Endothelial cell of umbilical vein (primary cell): ENCODE data around the gene SLA2. TPM values are rescaled to one million over a fixed set of nuclear protein-coding genes. Genes with fewer than 3 reads are reported as not detected.
"Not testable (repeated sequence)": the region's sequence is repeated elsewhere in the genome, so short reads cannot be mapped to it uniquely, and the experiment has no call there.

Source experiments
- BruUV-seq: library from RNA; stranded (reverse); fragments of 400-500 nt; replicated peaks from 2 replicates; lab custom pipeline; 2021; lab: Mats Ljungman, UMichigan
- CTCF ChIA-PET: fragments of 300-600, 350-600 bp; sonication (Branson Sonifier 250); formaldehyde crosslinking; loops from one replicate; lab custom pipeline; 2021; ENCODE audit warnings: antibody characterized with exemption, inconsistent platforms; lab: Charles Lee
- POLR2A ChIA-PET: fragments of 300-600, 350-600 bp; sonication (Branson Sonifier 250); formaldehyde crosslinking; loops from one replicate; lab custom pipeline; 2021; ENCODE audit warnings: antibody characterized with exemption, inconsistent platforms; lab: Charles Lee
- DNase-seq: peaks from one replicate; pipeline ENCODE4 v3.0.0-alpha.2; 2011; ENCODE audit warnings: low read depth, low spot score
- FAIRE-seq: peaks from 2 replicates; lab custom pipeline; 2011; peaks lifted over from hg19 to GRCh38; lab: Jason Lieb, UNC
- H2AFZ ChIP-seq: 2 replicates; pipeline ENCODE4 v1.6.0; 2012; ENCODE audit warnings: low read depth, low read length, control low read depth, inconsistent platforms
- H3K27ac ChIP-seq: 2 replicates; pipeline ENCODE4 v1.5.1; 2011; ENCODE audit warnings: low read depth, mild to moderate bottlenecking, control low read depth, low read length, moderate library complexity; ENCODE audit not compliant: insufficient read depth
- H3K27me3 ChIP-seq, 2 experiments: 2 replicates each; pipeline versions ENCODE4 v1.6.0 to v1.6.1; 2011; ENCODE audit warnings: low read length in 2 of 2, mixed read lengths in 1 of 2; ENCODE audit not compliant: control insufficient read depth in 2 of 2, insufficient read depth in 2 of 2
- H3K36me3 ChIP-seq, 2 experiments: 2 replicates in 1 of 2; 3 replicates in 1 of 2; pipeline ENCODE4 v1.5.1; 2011; ENCODE audit warnings: low read length in 2 of 2, mild to moderate bottlenecking in 1 of 2, moderate library complexity in 1 of 2; ENCODE audit not compliant: control insufficient read depth in 2 of 2, insufficient read depth in 2 of 2; ENCODE audit errors: extremely low read depth in 1 of 2
- H3K4me1 ChIP-seq: 3 replicates; pipeline ENCODE4 v1.5.1; 2011; ENCODE audit warnings: mild to moderate bottlenecking, low read length; ENCODE audit not compliant: control insufficient read depth, insufficient read depth; ENCODE audit errors: extremely low read depth
- H3K4me2 ChIP-seq: 2 replicates; pipeline ENCODE4 v1.6.1; 2011; ENCODE audit warnings: low read length, control low read depth, mixed read lengths; ENCODE audit not compliant: insufficient read depth
- H3K4me3 ChIP-seq, 3 experiments: fragments of 200-600 bp in 1 of 3; sonication (generic), shearing (Covaris generic) in 1 of 3; replicated peaks in 1 of 3; 2 replicates each; pipeline ENCODE4 v1.5.1; 2011 to 2016; ENCODE audit warnings: control low read depth in 3 of 3, low read length in 3 of 3, mild to moderate bottlenecking in 2 of 3, inconsistent platforms in 1 of 3, low read depth in 1 of 3, moderate library complexity in 1 of 3; ENCODE audit not compliant: insufficient read depth in 1 of 3
- H3K79me2 ChIP-seq: 2 replicates; pipeline ENCODE4 v1.6.0; 2012; ENCODE audit warnings: low read length, inconsistent platforms; ENCODE audit not compliant: control insufficient read depth, insufficient read depth
- H3K9ac ChIP-seq: replicated peaks from 2 replicates; pipeline ENCODE3; 2011; ENCODE audit warnings: low read length, control low read depth; ENCODE audit not compliant: insufficient read depth; ENCODE audit errors: extremely low read depth
- H3K9me1 ChIP-seq: replicated peaks from 3 replicates; pipeline ENCODE4 v1.6.0; 2011; ENCODE audit warnings: mild to moderate bottlenecking, low read length; ENCODE audit not compliant: control insufficient read depth, insufficient read depth; ENCODE audit errors: extremely low read depth
- H3K9me3 ChIP-seq: replicated peaks from 2 replicates; pipeline ENCODE4 v1.5.1; 2012; ENCODE audit warnings: low read length, inconsistent platforms; ENCODE audit not compliant: control insufficient read depth, insufficient read depth
- H4K20me1 ChIP-seq: replicated peaks from 2 replicates; pipeline ENCODE3; 2011; ENCODE audit warnings: mild to moderate bottlenecking, low read length; ENCODE audit not compliant: control insufficient read depth, insufficient read depth; ENCODE audit errors: extremely low read depth
- EZH2 ChIP-seq: IDR thresholded peaks from 2 replicates; pipeline ENCODE4 v1.6.1; 2012; ENCODE audit warnings: borderline replicate concordance, low read depth, mild to moderate bottlenecking, moderate library complexity, low read length, inconsistent platforms; ENCODE audit not compliant: severe bottlenecking
- FOS ChIP-seq: IDR thresholded peaks from 2 replicates; pipeline ENCODE4 v1.6.1; 2011; ENCODE audit warnings: mild to moderate bottlenecking, low read length, moderate library complexity, borderline replicate concordance; ENCODE audit not compliant: insufficient read depth
- GATA2 ChIP-seq: IDR thresholded peaks from 2 replicates; pipeline ENCODE4 v1.7.0; 2011; ENCODE audit warnings: low read depth, mild to moderate bottlenecking, moderate library complexity, mixed read lengths, low read length; ENCODE audit not compliant: insufficient read length, insufficient read depth
- JUN ChIP-seq: IDR thresholded peaks from 2 replicates; pipeline ENCODE4 v1.6.1; 2011; ENCODE audit warnings: borderline replicate concordance, low read depth; ENCODE audit not compliant: insufficient read length, insufficient read depth
- MAX ChIP-seq: IDR thresholded peaks from 2 replicates; pipeline ENCODE4 v1.6.1; 2011; ENCODE audit not compliant: insufficient read depth, insufficient read length
- MYC ChIP-seq: IDR thresholded peaks from one replicate; pipeline ENCODE4 v1.6.1; 2011; ENCODE audit warnings: mild to moderate bottlenecking, low read depth, low read length
- POLR2A ChIP-seq: IDR thresholded peaks from 2 replicates; pipeline ENCODE4 v1.6.1; 2012; ENCODE audit warnings: low read depth, mild to moderate bottlenecking, control low read depth, low read length
- POLR2AphosphoS5 ChIP-seq: IDR thresholded peaks from 2 replicates; pipeline ENCODE4 v1.6.1; 2012; ENCODE audit warnings: low read depth, mild to moderate bottlenecking, control low read depth, low read length, moderate library complexity; ENCODE audit not compliant: insufficient read depth
- dilution Hi-C: fragments of 300-500 bp; cut with MboI; formaldehyde crosslinking; loops from one replicate; pipeline ENCODE4 v1.15.0; 2019; ENCODE audit warnings: low sequenced_read_pairs; ENCODE audit not compliant: extremely low pct_ligation_motif_present
- intact Hi-C: fragments of 100-400 bp; cut with micrococcal nuclease; formaldehyde crosslinking; loops from one replicate; pipeline ENCODE4 v1.10.0; 2022
- polyA plus RNA-seq, 4 experiments: library from polyadenylated mRNA; depleted of rRNA in 3 of 4; stranded (reverse) in 3 of 4; unstranded in 1 of 4; fragments of >200 nt; gene quantifications; 2 replicates each; pipeline versions ENCODE4 v1.2.1 to v1.2.3, GENCODE V29; 2011 to 2012; ENCODE audit warnings: missing spikeins in 1 of 4
- total RNA-seq: library from RNA; stranded (reverse); gene quantifications from 2 replicates; pipeline ENCODE4 v1.2.3, GENCODE V29; 2021
- TF ChIP-seq, protein P1 (sequence below), 2 donors: IDR thresholded peaks; 1 replicate in 1 of 2; 2 replicates in 1 of 2; pipeline ENCODE4 v1.5.1; 2011; ENCODE audit warnings: low read length in 2 of 2, mild to moderate bottlenecking in 2 of 2, moderate library complexity in 2 of 2, control low read depth in 1 of 2, inconsistent platforms in 1 of 2, low read depth in 1 of 2; ENCODE audit not compliant: insufficient read depth in 1 of 2; ENCODE audit errors: extremely low read depth in 1 of 2

SLA2 gene
- total and polyA plus RNA-seq, 2 donors (not counting 3 experiments of a cell fraction or from before 2014, with no cell fraction given): not detected

- no peaks in the 10 kb centered on the region for H3K4me1 ChIP-seq
- ChIA-PET CTCF (interaction anchor here (0.8 kb wide), 1 partner anchor 14 kb away, joined by 3 read pairs; no protein-coding TSS in a partner anchor), POLR2A (interaction anchor here (0.6 kb wide), 1 partner anchor 14 kb away, joined by 7 read pairs; no protein-coding TSS in a partner anchor)
- no TSS peak for BruUV-seq
- H2AFZ ChIP-seq: no peak overlapping the region
- H3K27me3 ChIP-seq: no peaks in the 10 kb centered on the region
- FAIRE-seq (no peak), DNase-seq (no peak)
- H3K79me2 ChIP-seq: no peaks in the 10 kb centered on the region
- no peak overlapping the region for H3K4me3 ChIP-seq
- TF ChIP-seq, protein P1, sequence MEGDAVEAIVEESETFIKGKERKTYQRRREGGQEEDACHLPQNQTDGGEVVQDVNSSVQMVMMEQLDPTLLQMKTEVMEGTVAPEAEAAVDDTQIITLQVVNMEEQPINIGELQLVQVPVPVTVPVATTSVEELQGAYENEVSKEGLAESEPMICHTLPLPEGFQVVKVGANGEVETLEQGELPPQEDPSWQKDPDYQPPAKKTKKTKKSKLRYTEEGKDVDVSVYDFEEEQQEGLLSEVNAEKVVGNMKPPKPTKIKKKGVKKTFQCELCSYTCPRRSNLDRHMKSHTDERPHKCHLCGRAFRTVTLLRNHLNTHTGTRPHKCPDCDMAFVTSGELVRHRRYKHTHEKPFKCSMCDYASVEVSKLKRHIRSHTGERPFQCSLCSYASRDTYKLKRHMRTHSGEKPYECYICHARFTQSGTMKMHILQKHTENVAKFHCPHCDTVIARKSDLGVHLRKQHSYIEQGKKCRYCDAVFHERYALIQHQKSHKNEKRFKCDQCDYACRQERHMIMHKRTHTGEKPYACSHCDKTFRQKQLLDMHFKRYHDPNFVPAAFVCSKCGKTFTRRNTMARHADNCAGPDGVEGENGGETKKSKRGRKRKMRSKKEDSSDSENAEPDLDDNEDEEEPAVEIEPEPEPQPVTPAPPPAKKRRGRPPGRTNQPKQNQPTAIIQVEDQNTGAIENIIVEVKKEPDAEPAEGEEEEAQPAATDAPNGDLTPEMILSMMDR (IDR thresholded peaks at IDR 0.05; ENCODE audit: extremely low read depth in 1 of 2, insufficient read depth in 1 of 2, low read depth in 1 of 2, low read length in 2 of 2): no peak
- TF ChIP-seq JUN (no peak), MAX (no peak), EZH2 (no peak), GATA2 (no peak), FOS (no peak), MYC (no peak), POLR2AphosphoS5 (no peak), POLR2A (no peak)
- H3K9me1 ChIP-seq: no peaks in the 10 kb centered on the region
- no peaks in the 10 kb centered on the region for H4K20me1 ChIP-seq
- H3K36me3 ChIP-seq: no peaks in the 10 kb centered on the region
- intact Hi-C loops: no loop called here
- no peaks in the 10 kb centered on the region for H3K9me3 ChIP-seq
- dilution Hi-C loops: no loop called here
- no peak overlapping the region for H3K4me2 ChIP-seq
- no peak overlapping the region for H3K27ac ChIP-seq
- no peak overlapping the region for H3K9ac ChIP-seq
Measured at GRCh38 chr20:36641506-36641843, 4.5 kb downstream of the SLA2 start.

DNA sequence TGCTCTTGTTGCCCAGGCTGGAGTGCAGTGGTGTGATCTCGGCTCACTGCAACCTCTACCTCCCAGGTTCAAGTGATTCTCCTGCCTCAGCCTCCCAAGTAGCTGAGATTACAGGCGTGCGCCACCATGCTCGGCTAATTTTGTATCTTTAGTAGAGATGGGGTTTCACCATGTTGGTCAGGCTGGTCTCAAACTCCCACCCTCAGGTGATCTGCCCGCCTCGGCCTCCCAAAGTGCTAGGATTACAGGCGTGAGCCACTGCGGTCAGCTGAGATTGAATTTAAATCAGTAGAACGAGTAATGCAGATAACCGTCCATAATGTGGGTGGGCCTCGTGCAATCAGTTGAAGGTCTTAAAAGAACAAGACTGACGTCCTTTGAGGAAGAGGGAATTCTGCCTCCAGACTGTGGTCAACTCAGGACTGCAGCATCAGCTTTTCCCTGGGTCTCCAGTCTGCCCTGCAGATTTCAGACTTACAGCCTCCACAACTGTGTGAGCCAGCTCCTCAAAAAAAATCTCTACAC is 7.1 kb downstream of the SLA2 start:
- H3K4me3 ChIP-seq, intact Hi-C loops, CTCF ChIA-PET, POLR2A ChIA-PET, DNase-seq, dilution Hi-C loops, H3K9ac ChIP-seq, FAIRE-seq, H3K9me3 ChIP-seq, H3K36me3 ChIP-seq, H3K9me1 ChIP-seq, H3K79me2 ChIP-seq, H3K27ac ChIP-seq, H3K27me3 ChIP-seq, H3K4me2 ChIP-seq, H2AFZ ChIP-seq, H4K20me1 ChIP-seq, H3K4me1 ChIP-seq, BruUV-seq: not testable (repeated sequence)
